ENCODE data around the gene SGCD. TPM values are rescaled to one million over a fixed set of nuclear protein-coding genes. Genes with fewer than 3 reads are reported as not detected.
A peak's percentile ranks its signal among the peaks of the same experiment; 100 is the strongest.

The SGCD gene
- total and polyA plus RNA-seq, 2 of the 4 experiments (the other 2 are of a cell fraction): 5.8 to 10.6 TPM

DNA sequence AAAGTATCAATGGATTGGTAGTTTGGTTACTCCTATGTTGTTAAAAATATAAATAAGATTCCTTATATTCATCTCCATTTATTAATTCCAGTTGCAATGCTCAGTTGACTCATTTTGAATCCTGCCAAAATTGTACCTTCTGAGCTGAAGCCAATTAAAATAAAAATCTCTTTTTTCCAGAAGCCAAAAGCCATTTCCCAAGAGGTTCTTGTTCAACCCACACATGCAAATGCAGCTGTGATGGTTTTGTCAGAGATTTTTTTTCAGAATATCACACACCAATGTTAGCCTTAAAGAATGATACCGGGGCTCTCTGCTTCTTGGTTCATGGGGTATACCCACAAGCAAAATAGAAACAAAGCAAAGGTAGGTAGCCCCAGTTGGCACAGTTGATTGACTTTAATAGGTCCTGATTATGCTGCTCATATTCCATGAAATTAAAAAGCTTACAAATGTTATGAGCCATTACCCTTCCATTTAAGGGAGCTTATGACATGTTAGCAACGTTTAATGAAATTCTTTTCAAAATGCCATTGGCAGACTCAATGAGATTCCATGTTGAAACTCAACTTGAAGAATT is 208.0 kb downstream of the SGCD start:
- H3K27ac ChIP-seq (ENCODE audit: insufficient read depth, low read length): no peak overlapping the region
- H3K9me3 ChIP-seq (ENCODE audit: control insufficient read depth, insufficient read depth, low read length): no peaks in the 10 kb centered on the region
- no peak overlapping the region for H2BK15ac ChIP-seq (ENCODE audit: low read depth, low read length)
- peaks cover 4% of the 10 kb centered on the region; the same call in 1 of the 2 replicates for H3K36me3 ChIP-seq (ENCODE audit: control insufficient read depth, insufficient read depth, low read length)
- H2AFZ ChIP-seq (replicated peaks; ENCODE audit: low read length, poor library complexity): no peak overlapping the region
- ChIA-PET POLR2A (ENCODE audit: unreplicated experiment) (no interaction called here), CTCF (no interaction called here)
- H3K56ac ChIP-seq (ENCODE audit: extremely low read depth, insufficient read depth, low read length): no peak overlapping the region
- BruUV-seq (replicated peaks): no TSS peak
- H3K4me1 ChIP-seq (ENCODE audit: control insufficient read depth, insufficient read depth, low read length): peaks cover 2% of the 10 kb centered on the region; the same call in 1 of the 2 replicates
- no peak overlapping the region for H4K5ac ChIP-seq (ENCODE audit: low read depth, low read length)
- H3K27me3 ChIP-seq (ENCODE audit: control insufficient read depth, insufficient read depth, low read length): no peaks in the 10 kb centered on the region
- in situ Hi-C loops (cut with MboI; ENCODE audit: low sequenced_read_pairs): no loop called here
- H3K4me2 ChIP-seq (ENCODE audit: low read depth, low read length): no peak overlapping the region
- H3K9ac ChIP-seq (ENCODE audit: low read depth, low read length): no peak overlapping the region
- no peak overlapping the region for H4K91ac ChIP-seq (ENCODE audit: insufficient read depth, low read depth, low read length)
- H3K14ac ChIP-seq (replicated peaks; ENCODE audit: low read depth, low read length): no peak overlapping the region
- no peak overlapping the region for H2AK5ac ChIP-seq (ENCODE audit: low read depth, low read length)
- no peak overlapping the region for H2AK9ac ChIP-seq (replicated peaks; ENCODE audit: low read depth, low read length, poor library complexity)
- H4K20me1 ChIP-seq (ENCODE audit: insufficient read depth, low read length): no peaks in the 10 kb centered on the region
- WGBS, 2 experiments (ENCODE audit: extremely low coverage in 2 of 2, insufficient read length in 1 of 2): no CpG with 5 or more reads among the region's 2 CpGs
- H2BK120ac ChIP-seq (ENCODE audit: low read depth, low read length): no peak overlapping the region
- H3K4ac ChIP-seq (ENCODE audit: low read depth, low read length): no peak overlapping the region
- dilution Hi-C loops (cut with HindIII; ENCODE audit: low sequenced_read_pairs, unreplicated experiment): no loop called here
- no peak overlapping the region for H3K4me3 ChIP-seq (ENCODE audit: insufficient read depth, low read depth, low read length)
- H2BK5ac ChIP-seq (ENCODE audit: low read depth, low read length, poor library complexity, severe bottlenecking): no peak overlapping the region
- H3K9me1 ChIP-seq (ENCODE audit: insufficient read depth, low read length): no peaks in the 10 kb centered on the region
- TF ChIP-seq RFX5 (IDR thresholded peaks at IDR 0.05; ENCODE audit: low read depth, low read length): no peak
- TF ChIP-seq, protein P1, sequence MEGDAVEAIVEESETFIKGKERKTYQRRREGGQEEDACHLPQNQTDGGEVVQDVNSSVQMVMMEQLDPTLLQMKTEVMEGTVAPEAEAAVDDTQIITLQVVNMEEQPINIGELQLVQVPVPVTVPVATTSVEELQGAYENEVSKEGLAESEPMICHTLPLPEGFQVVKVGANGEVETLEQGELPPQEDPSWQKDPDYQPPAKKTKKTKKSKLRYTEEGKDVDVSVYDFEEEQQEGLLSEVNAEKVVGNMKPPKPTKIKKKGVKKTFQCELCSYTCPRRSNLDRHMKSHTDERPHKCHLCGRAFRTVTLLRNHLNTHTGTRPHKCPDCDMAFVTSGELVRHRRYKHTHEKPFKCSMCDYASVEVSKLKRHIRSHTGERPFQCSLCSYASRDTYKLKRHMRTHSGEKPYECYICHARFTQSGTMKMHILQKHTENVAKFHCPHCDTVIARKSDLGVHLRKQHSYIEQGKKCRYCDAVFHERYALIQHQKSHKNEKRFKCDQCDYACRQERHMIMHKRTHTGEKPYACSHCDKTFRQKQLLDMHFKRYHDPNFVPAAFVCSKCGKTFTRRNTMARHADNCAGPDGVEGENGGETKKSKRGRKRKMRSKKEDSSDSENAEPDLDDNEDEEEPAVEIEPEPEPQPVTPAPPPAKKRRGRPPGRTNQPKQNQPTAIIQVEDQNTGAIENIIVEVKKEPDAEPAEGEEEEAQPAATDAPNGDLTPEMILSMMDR (conservative IDR thresholded peaks at IDR 0.05; ENCODE audit: low read depth, low read length): no peak
- TF ChIP-seq, protein P2, sequence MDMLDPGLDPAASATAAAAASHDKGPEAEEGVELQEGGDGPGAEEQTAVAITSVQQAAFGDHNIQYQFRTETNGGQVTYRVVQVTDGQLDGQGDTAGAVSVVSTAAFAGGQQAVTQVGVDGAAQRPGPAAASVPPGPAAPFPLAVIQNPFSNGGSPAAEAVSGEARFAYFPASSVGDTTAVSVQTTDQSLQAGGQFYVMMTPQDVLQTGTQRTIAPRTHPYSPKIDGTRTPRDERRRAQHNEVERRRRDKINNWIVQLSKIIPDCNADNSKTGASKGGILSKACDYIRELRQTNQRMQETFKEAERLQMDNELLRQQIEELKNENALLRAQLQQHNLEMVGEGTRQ (IDR thresholded peaks at IDR 0.05; ENCODE audit: low read depth, low read length): no peak
- TF ChIP-seq CHD1 (IDR thresholded peaks at IDR 0.05; ENCODE audit: low read depth, low read length): no peak
- TF ChIP-seq FOS (IDR thresholded peaks at IDR 0.05; ENCODE audit: low read depth, low read length): no peak
- no peak for TF ChIP-seq RCOR1 (IDR thresholded peaks at IDR 0.05; ENCODE audit: insufficient replicate concordance, low read length)
- no peak for TF ChIP-seq SMC3 (IDR thresholded peaks at IDR 0.05; ENCODE audit: low read depth, low read length)
- TF ChIP-seq MAZ (IDR thresholded peaks at IDR 0.05; ENCODE audit: borderline replicate concordance, low read depth, low read length): no peak
- TF ChIP-seq CEBPB (IDR thresholded peaks at IDR 0.05; ENCODE audit: low read depth, low read length): no peak
- TF ChIP-seq MAFK (IDR thresholded peaks at IDR 0.05; ENCODE audit: low read depth, low read length): no peak
- no peak overlapping the region for H3K18ac ChIP-seq (ENCODE audit: low read depth, low read length)
- intact Hi-C loops (cut with micrococcal nuclease): no loop called here
- ATAC-seq (ENCODE audit: low read depth) (no peak), DNase-seq (peak; percentile 45)
- no peak overlapping the region for H3K23ac ChIP-seq (ENCODE audit: low read depth, low read length)
- H2BK20ac ChIP-seq (ENCODE audit: low read depth, low read length): no peak overlapping the region
- H4K8ac ChIP-seq (ENCODE audit: low read depth in 2 of 2, low read length in 2 of 2): no peak overlapping the region
- H3K79me1 ChIP-seq (ENCODE audit: low read depth in 1 of 2, low read length in 2 of 2): 0 out of 4 replicates have a peak, but pooled peaks cover 0 to 2% of the 10 kb centered on the region in 2 experiments

All from IMR-90 (cell line).